GM12878 (cell line): ENCODE results near the gene PHF21B. TPM values are rescaled to one million over a fixed set of nuclear protein-coding genes. Genes with fewer than 3 reads are reported as not detected.

Experiments
- ATAC-seq: fragments of 200-7000 bp; cut with Tn5 transposase; 3 replicates; pipeline ENCODE4 v1.9.1; 2020; ENCODE audit warnings: mild to moderate bottlenecking, moderate library complexity
- BruUV-seq: library from RNA; stranded (reverse); fragments of 400-500 nt; replicated peaks from 2 replicates; lab custom pipeline; 2021; lab: Mats Ljungman, UMichigan
- CTCF ChIA-PET: fragments of 300-600 bp; sonication (Branson Sonifier 250); formaldehyde crosslinking; extraction: SDS; loops from one replicate; lab custom pipeline; 2021; ENCODE audit warnings: inconsistent platforms; lab: Yijun Ruan, JAX
- POLR2A ChIA-PET: fragments of 350-600 bp; formaldehyde crosslinking; extraction: SDS; loops from one replicate; lab custom pipeline; 2021; ENCODE audit warnings: inconsistent platforms; lab: Charles Lee
- RAD21 ChIA-PET: fragments of 300-600 bp; sonication (Branson Sonifier 250); formaldehyde crosslinking; loops from one replicate; lab custom pipeline; 2023; ENCODE audit warnings: antibody characterized with exemption; ENCODE audit not compliant: unreplicated experiment; lab: Charles Lee
- SMC1A ChIA-PET: fragments of 300-600 bp; sonication (Branson Sonifier 250); formaldehyde crosslinking; loops from one replicate; lab custom pipeline; 2023; ENCODE audit not compliant: unreplicated experiment, uncharacterized antibody; lab: Charles Lee
- DNase-seq: peaks from one replicate; pipeline ENCODE4 v3.0.0-alpha.2; 2011; ENCODE audit warnings: low read depth, low spot score
- FAIRE-seq: peaks from 3 replicates; lab custom pipeline; 2011; peaks lifted over from hg19 to GRCh38; lab: Jason Lieb, UNC
- H2AFZ ChIP-seq: 2 replicates; pipeline ENCODE4 v1.6.0; 2011; ENCODE audit warnings: low read depth, low read length, control low read depth; ENCODE audit not compliant: control insufficient read depth
- H3K27ac ChIP-seq: 2 replicates; pipeline ENCODE4 v1.5.1; 2011; ENCODE audit warnings: control low read depth; ENCODE audit not compliant: control insufficient read depth, insufficient read depth
- H3K27me3 ChIP-seq, 2 experiments: replicated peaks in 1 of 2; 2 replicates each; pipeline versions ENCODE4 v1.6.0 to v1.6.1; 2011; ENCODE audit warnings: low read length in 1 of 2; ENCODE audit not compliant: control insufficient read depth in 2 of 2, insufficient read depth in 2 of 2
- H3K36me3 ChIP-seq, 2 experiments: 2 replicates each; pipeline ENCODE4 v1.5.1; 2011; ENCODE audit warnings: low read length in 1 of 2; ENCODE audit not compliant: control insufficient read depth in 2 of 2, insufficient read depth in 2 of 2
- H3K4me1 ChIP-seq: 2 replicates; pipeline ENCODE4 v1.6.1; 2011; ENCODE audit warnings: mild to moderate bottlenecking, low read length, moderate library complexity, mixed read lengths; ENCODE audit not compliant: control insufficient read depth, insufficient read depth
- H3K4me2 ChIP-seq: 2 replicates; pipeline ENCODE4 v1.6.0; 2011; ENCODE audit warnings: control low read depth; ENCODE audit not compliant: control insufficient read depth, insufficient read depth
- H3K4me3 ChIP-seq: fragments of 200-600 bp; sonication (generic); 2 replicates; pipeline ENCODE4 v1.5.1; 2016
- H3K79me2 ChIP-seq: 2 replicates; pipeline ENCODE4 v1.6.0; 2011; ENCODE audit warnings: low read length; ENCODE audit not compliant: control insufficient read depth, insufficient read depth
- H3K9ac ChIP-seq: 2 replicates; pipeline ENCODE4 v1.8.0; 2011; ENCODE audit warnings: low read length, control low read depth, mixed read lengths; ENCODE audit not compliant: control insufficient read depth, insufficient read depth
- H3K9me3 ChIP-seq: replicated peaks from 3 replicates; pipeline ENCODE4 v1.5.1; 2011; ENCODE audit warnings: mild to moderate bottlenecking, low read length; ENCODE audit not compliant: control insufficient read depth, insufficient read depth
- H4K20me1 ChIP-seq: 2 replicates; pipeline ENCODE4 v1.6.0; 2011; ENCODE audit not compliant: control insufficient read depth, insufficient read depth
- ASH2L ChIP-seq: fragments of 300-600, 200-600 bp; sonication (generic); IDR thresholded peaks from 2 replicates; pipeline ENCODE4 v1.6.1; 2017; ENCODE audit warnings: low read depth, mild to moderate bottlenecking, borderline replicate concordance
- BRCA1 ChIP-seq: IDR thresholded peaks from 2 replicates; pipeline ENCODE4 v1.6.1; 2011; ENCODE audit warnings: low read depth, low read length, improper control_type of control experiment
- EGR1 ChIP-seq, 2 experiments: IDR thresholded peaks; 1 replicate in 1 of 2; 2 replicates in 1 of 2; pipeline ENCODE4 v1.6.1; 2011 to 2012; ENCODE audit warnings: low read depth in 2 of 2, low read length in 2 of 2, borderline replicate concordance in 1 of 2, mild to moderate bottlenecking in 1 of 2, moderate library complexity in 1 of 2
- KAT2A ChIP-seq: conservative IDR thresholded peaks from 2 replicates; pipeline ENCODE4 v1.6.1; 2011; ENCODE audit warnings: low read depth, low read length; ENCODE audit not compliant: control insufficient read depth
- MLLT1 ChIP-seq: fragments of 450-650 bp; IDR thresholded peaks from 2 replicates; pipeline ENCODE4 v1.6.1; 2016; ENCODE audit warnings: mild to moderate bottlenecking
- MTA3 ChIP-seq: IDR thresholded peaks from 2 replicates; pipeline ENCODE4 v1.6.1; 2012; ENCODE audit warnings: low read length, inconsistent platforms, borderline replicate concordance
- MXI1 ChIP-seq: fragments of 150-350 bp; IDR thresholded peaks from 2 replicates; pipeline ENCODE4 v1.6.1; 2011; ENCODE audit warnings: low read depth, mild to moderate bottlenecking, inconsistent platforms, low read length, improper control_type of control experiment
- MYC ChIP-seq: IDR thresholded peaks from 2 replicates; pipeline ENCODE4 v1.6.1; 2011; ENCODE audit warnings: mild to moderate bottlenecking, low read length, moderate library complexity, inconsistent platforms; ENCODE audit not compliant: insufficient read depth, insufficient replicate concordance, insufficient read length, severe bottlenecking
- POLR2AphosphoS5 ChIP-seq: IDR thresholded peaks from 2 replicates; pipeline ENCODE4 v1.6.1; 2011; ENCODE audit warnings: mild to moderate bottlenecking, low read length, inconsistent platforms
- RFX5 ChIP-seq: IDR thresholded peaks from 2 replicates; pipeline ENCODE4 v1.6.1; 2011; ENCODE audit warnings: low read depth, low read length, improper control_type of control experiment
- SMARCA5 ChIP-seq: fragments of 450-650 bp; IDR thresholded peaks from 2 replicates; pipeline ENCODE4 v1.6.1; 2017; ENCODE audit warnings: mild to moderate bottlenecking
- YY1 ChIP-seq: IDR thresholded peaks from 2 replicates; pipeline ENCODE4 v1.6.1; 2011; ENCODE audit warnings: low read depth, mild to moderate bottlenecking, low read length
- ZNF24 ChIP-seq: fragments of 450-650 bp; IDR thresholded peaks from 2 replicates; pipeline ENCODE4 v1.6.1; 2017; ENCODE audit warnings: antibody characterized with exemption, mild to moderate bottlenecking
- WGBS: methylation state at CpG from one replicate; pipeline ENCODE4 v1.1.6; 2016; ENCODE audit warnings: low lambda C conversion rate; ENCODE audit not compliant: insufficient replicate concordance, insufficient coverage; ENCODE audit errors: missing lambda C conversion rate; 5-methylcytosine and 5-hydroxymethylcytosine counted together
- in situ Hi-C: fragments of 300-500 bp; cut with MboI; formaldehyde crosslinking; loops from 9 replicates; pipeline ENCODE4 v1.14.3; 2018; ENCODE audit warnings: mixed read lengths
- intact Hi-C: fragments of 100-400 bp; cut with micrococcal nuclease; formaldehyde crosslinking; loops from one replicate; pipeline ENCODE4 v1.14.2; 2022; ENCODE audit not compliant: unreplicated experiment
- polyA plus RNA-seq, 11 experiments: library from polyadenylated mRNA; depleted of rRNA in 4 of 11; unstranded in 6 of 11; stranded (reverse) in 5 of 11; fragments of >200 nt; fragmentation: Nextera tagmentation in 4 of 11; fragmentation: Illumina TruSeq in 1 of 11; extraction: Ambion mirVana in 4 of 11; extraction: Trizol in 1 of 11; gene quantifications; 1 replicate in 1 of 11; 2 replicates in 10 of 11; pipeline versions ENCODE4 v1.2.1 to v1.2.3, GENCODE V29; 2011 to 2016; ENCODE audit warnings: inconsistent platforms in 2 of 11, missing spikeins in 2 of 11, low read depth in 1 of 11
- total RNA-seq, 4 experiments: library from RNA; depleted of rRNA in 3 of 4; stranded (reverse); fragments of >200 nt in 3 of 4; fragmentation: Illumina TruSeq in 1 of 4; extraction: Trizol in 1 of 4; gene quantifications; 2 replicates each; pipeline versions ENCODE4 v1.2.1 to v1.2.3, GENCODE V29; 2013 to 2021

Gene PHF21B
- total and polyA plus RNA-seq, 10 of the 15 experiments (the other 5 are each of a cell fraction or from before 2014, with no cell fraction given) = 0.03 to 0.35 TPM; not detected in 8

GRCh38 chr22:44892243-44892642 is 117.6 kb downstream of the PHF21B start:
- SMC1A ChIA-PET = no interaction called here
- Histone ChIP-seq H3K27ac (no peak overlapping the region), H3K36me3 (no peaks in the 10 kb centered on the region), H3K27me3 (no peaks in the 10 kb centered on the region), H2AFZ (no peak overlapping the region), H3K79me2 (no peaks in the 10 kb centered on the region), H3K4me1 (no peaks in the 10 kb centered on the region), H4K20me1 (no peaks in the 10 kb centered on the region), H3K9ac (no peak overlapping the region), H3K9me3 (no peaks in the 10 kb centered on the region), H3K4me2 (no peak overlapping the region), H3K4me3 (no peak overlapping the region)
- POLR2A ChIA-PET = no interaction called here
- ATAC-seq (no peak), DNase-seq (no peak), FAIRE-seq (no peak)
- in situ Hi-C loops = loop anchor here (25.0 kb wide), 1 partner anchor 530 kb away; no protein-coding TSS in a partner anchor
- 35% methylated on average over 13 of the region's 13 CpGs for WGBS
- intact Hi-C loops = no loop called here
- BruUV-seq = no TSS peak
- RAD21 ChIA-PET = no interaction called here
- TF ChIP-seq ASH2L = no peak
- no peak for TF ChIP-seq EGR1 (IDR thresholded peaks at IDR 0.05; ENCODE audit: borderline replicate concordance in 1 of 2, low read depth in 2 of 2, low read length in 2 of 2)
- TF ChIP-seq KAT2A = no peak
- no peak for TF ChIP-seq MLLT1
- no peak for TF ChIP-seq BRCA1
- CTCF ChIA-PET = no interaction called here

- Histone ChIP-seq H3K27me3 (no peaks in the 10 kb centered on the region), H3K36me3 (no peaks in the 10 kb centered on the region), H2AFZ (no peak overlapping the region), H3K4me2 (no peak overlapping the region), H3K9ac (no peak overlapping the region), H3K27ac (no peak overlapping the region), H3K4me1 (no peaks in the 10 kb centered on the region), H3K4me3 (no peak overlapping the region), H4K20me1 (no peaks in the 10 kb centered on the region), H3K9me3 (no peaks in the 10 kb centered on the region), H3K79me2 (no peaks in the 10 kb centered on the region)
- CTCF ChIA-PET = no interaction called here
- FAIRE-seq = no peak
- intact Hi-C loops (no loop called here), in situ Hi-C loops (loop anchor here (25.0 kb wide), 1 partner anchor 529 kb away; no protein-coding TSS in a partner anchor)
- POLR2A ChIA-PET = no interaction called here
- SMC1A ChIA-PET = no interaction called here
- TF ChIP-seq SMARCA5 (no peak), MXI1 (no peak), YY1 (no peak), MTA3 (no peak), POLR2AphosphoS5 (no peak), RFX5 (no peak), ZNF24 (no peak), MYC (no peak)
- ATAC-seq = no peak
- BruUV-seq = no TSS peak
- RAD21 ChIA-PET = no interaction called here
- DNase-seq = no peak
- 35% methylated on average over 11 of the region's 11 CpGs for WGBS
Observed at GRCh38 chr22:44891791-44892190, 118.0 kb downstream of the PHF21B start.
